GM18858 (cell line): ENCODE results near the gene PTPRCAP.
"Not testable (repeated sequence)": the region's sequence is repeated elsewhere in the genome, so short reads cannot be mapped to it uniquely, and the experiment has no call there.

Experiments used
- ATAC-seq: cut with Tn5 transposase; IDR thresholded peaks from one replicate; pipeline ENCODE4 v1.9.1; 2021; ENCODE audit not compliant: unreplicated experiment

Gene PTPRCAP

GRCh38 chr11:67437082-67437808, at the start of gene PTPRCAP:
PTPRCAP (minus strand) TSS chr11:67437682; CDS start chr11:67437619, 63 bp downstream.
- no peak for ATAC-seq

- ATAC-seq = no peak
Measured at GRCh38 chr11:67486481-67487195, 49.2 kb upstream of the PTPRCAP start.

- not testable (repeated sequence) for ATAC-seq
Measured at GRCh38 chr11:67485873-67486361, 48.4 kb upstream of the PTPRCAP start.

GRCh38 chr11:67484847-67485311, 47.4 kb upstream of the PTPRCAP start:
- no peak for ATAC-seq

DNA sequence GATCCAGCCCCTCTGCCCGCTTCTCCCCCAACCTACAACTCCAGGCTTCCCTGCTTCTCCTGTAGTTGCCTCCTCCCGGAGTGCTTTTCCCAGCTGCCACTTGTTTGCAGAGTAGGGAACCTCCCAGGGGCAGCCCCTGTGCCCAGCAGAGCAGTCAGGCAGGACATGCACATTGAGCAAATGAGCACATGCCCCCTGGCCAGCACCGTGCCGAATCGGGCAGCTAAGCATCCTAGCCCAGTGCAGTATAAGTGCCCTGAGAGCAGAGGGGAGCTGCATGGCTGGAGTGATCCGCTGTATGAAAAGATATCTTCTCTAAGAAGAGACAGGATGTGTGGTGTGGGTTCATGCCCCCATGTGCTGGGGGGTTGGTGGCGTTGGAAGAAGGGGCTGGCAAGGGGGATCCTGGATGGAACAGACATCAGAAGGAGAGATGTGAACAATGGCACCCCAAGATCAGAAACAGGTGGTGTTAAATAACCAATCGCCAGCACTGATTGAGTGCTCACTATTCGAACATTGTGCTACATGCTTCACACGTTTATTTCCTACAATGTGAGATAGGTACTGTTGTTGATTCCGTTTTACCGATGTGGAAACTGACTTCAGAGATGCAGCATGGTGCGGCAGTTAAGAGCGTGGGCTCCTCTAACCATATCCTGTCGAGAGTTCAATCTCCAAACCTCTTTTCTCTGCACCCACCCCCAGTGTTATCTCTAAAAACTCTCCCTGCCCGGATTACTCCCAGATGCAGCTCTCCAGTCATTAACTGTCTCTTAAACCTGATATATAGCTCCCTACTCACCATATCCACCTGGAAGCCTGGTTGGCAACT, 46.6 kb upstream of the PTPRCAP start:
- no peak for ATAC-seq

- peak; percentile 54 for ATAC-seq
Measured at GRCh38 chr11:67482827-67483798, 45.6 kb upstream of the PTPRCAP start, which contains the start of gene AIP. AIP (plus strand) TSS chr11:67483026; CDS start chr11:67483159, 133 bp downstream.

GRCh38 chr11:67482275-67482826, 44.9 kb upstream of the PTPRCAP start:
- no peak for ATAC-seq

DNA sequence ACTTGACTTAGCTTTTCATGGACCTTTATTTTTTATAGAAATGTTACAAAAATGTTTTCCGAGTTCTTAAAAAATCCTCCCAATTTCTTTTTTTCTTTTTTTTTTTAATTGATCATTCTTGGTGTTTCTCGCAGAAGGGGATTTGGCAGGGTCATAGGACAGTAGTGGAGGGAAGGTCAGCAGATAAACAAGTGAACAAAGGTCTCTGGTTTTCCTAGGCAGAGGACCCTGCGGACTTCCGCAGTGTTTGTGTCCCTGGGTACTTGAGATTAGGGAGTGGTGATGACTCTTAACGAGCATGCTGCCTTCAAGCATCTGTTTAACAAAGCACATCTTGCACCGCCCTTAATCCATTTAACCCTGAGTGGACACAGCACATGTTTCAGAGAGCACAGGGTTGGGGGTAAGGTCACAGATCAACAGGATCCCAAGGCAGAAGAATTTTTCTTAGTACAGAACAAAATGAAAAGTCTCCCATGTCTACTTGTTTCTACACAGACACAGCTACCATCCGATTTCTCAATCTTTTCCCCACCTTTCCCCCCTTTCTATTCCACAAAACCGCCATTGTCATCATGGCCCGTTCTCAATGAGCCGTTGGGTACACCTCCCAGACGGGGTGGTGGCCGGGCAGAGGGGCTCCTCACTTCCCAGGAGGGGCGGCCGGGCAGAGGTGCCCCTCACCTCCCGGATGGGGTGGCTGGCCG, 40.0 kb upstream of the PTPRCAP start:
- ATAC-seq = not testable (repeated sequence)

GRCh38 chr11:67476692-67477091, 39.2 kb upstream of the PTPRCAP start:
- ATAC-seq = not testable (repeated sequence)

DNA sequence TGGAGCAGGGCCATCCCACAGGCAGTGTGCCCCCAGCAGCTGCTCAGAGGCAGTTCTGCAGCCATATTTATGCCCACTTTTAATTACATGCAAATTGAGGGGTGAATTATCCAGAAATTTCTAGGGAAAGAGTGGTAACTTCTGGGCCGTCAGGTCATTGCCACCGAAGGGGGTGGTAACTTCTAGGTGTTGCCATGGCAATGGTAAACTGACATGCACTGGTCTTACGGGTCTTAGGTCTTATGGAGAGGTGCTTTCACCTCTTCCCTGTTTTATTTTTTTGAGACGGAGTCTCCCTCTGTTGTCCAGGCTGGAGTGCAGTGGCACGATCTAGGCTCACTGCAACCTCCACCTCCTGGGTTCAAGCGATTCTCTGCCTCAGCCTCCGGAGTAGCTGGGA, 35.4 kb upstream of the PTPRCAP start:
- ATAC-seq = no peak

DNA sequence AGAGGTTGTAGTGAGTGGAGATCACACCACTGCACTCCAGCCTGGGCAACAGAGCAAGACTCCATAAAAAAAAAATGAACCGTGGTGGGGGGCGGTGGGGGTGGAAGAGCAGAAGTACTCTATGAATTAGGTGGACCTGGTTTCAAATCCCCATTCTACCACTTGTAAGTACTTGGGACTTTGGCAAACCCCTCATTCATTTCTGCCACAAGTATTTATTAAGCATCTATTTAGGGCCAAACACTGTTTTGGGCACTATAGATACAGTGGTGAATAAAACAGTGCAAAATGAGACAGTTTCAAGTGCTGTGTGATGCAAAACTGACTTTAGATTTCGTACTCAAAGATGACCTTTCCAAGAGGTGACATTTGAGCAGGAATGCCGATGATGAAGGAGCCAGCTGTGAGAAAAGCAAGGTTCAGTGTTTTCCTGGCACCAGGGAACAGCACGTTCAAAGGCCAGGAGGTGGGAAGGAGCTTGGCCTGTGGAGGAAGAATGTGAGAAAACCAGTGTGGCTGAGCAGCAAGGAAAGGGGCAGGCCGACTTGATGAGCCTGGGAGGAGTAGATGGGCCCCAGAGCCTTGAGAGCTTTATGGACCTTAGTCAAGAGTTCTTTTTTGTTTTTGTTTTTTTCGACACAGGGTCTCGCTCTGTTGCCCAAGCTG, 33.0 kb upstream of the PTPRCAP start:
- ATAC-seq = no peak

- ATAC-seq = no peak
Measured at GRCh38 chr11:67469508-67469811, 32.0 kb upstream of the PTPRCAP start.

DNA sequence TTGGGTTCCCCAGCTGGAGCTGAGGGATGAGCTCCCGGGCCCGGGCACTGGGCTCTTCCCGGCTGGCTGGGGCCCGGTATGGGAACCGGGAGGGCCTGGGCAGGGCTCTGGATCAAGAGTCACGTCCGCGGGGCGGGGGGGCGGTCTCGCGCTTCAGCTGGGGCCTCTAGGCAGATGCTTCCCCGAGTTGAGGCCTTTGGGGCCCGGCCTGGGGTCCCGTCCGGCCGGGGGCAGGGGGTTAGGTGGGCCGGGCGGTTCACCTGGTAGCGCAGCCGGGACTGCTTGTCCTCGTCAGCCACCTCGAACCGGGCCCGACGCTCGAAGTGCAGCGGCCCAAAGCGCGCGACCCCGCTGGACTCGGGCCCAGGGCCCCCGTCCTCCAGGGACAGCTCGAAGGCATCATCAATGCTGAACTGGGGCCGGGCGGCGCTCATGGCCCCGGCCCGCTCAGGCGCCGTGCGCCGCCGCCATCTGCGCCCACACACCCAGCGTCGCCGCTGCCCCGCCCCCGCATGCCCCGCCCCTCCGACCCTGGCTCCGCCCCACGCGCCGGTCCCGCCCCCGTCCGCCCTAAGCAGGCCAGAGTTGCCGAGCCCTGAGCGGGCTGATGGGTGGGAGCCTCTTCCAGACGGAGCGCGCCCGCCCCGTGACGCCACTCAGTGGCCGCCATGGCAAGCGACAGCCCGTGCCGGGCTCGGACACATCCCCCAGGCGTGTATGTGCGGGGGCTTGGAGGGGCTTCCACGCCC, 31.5 kb upstream of the PTPRCAP start, which contains the start of gene TMEM134:
Gene TMEM134 (minus strand): TSS at position 493 of the 749 bp plus-strand sequence. CDS start 59 bp downstream, at position 434.
- peak; percentile 39 for ATAC-seq

- no peak for ATAC-seq
Measured at GRCh38 chr11:67468456-67468758, 30.9 kb upstream of the PTPRCAP start.

DNA sequence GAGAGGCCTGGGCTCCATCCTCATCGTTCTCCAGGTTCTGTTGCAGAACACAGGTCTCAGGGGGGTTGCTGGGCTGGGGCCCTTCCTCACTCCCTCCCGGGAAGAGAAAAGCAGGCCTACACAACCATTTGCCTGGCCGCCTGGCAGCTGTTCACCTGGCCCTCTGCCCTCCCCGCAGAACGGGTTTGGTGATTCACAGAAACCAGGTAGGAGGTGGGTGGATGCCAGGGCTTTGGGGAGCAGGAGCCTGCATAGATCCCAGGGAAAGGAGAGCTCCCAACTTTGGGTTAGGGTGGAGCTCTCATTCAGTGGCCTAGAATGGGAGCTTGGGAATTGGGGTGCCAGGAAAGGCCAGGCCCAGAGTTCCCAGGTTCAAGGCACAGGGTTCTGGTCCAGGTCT, 30.6 kb upstream of the PTPRCAP start:
- no peak for ATAC-seq

DNA sequence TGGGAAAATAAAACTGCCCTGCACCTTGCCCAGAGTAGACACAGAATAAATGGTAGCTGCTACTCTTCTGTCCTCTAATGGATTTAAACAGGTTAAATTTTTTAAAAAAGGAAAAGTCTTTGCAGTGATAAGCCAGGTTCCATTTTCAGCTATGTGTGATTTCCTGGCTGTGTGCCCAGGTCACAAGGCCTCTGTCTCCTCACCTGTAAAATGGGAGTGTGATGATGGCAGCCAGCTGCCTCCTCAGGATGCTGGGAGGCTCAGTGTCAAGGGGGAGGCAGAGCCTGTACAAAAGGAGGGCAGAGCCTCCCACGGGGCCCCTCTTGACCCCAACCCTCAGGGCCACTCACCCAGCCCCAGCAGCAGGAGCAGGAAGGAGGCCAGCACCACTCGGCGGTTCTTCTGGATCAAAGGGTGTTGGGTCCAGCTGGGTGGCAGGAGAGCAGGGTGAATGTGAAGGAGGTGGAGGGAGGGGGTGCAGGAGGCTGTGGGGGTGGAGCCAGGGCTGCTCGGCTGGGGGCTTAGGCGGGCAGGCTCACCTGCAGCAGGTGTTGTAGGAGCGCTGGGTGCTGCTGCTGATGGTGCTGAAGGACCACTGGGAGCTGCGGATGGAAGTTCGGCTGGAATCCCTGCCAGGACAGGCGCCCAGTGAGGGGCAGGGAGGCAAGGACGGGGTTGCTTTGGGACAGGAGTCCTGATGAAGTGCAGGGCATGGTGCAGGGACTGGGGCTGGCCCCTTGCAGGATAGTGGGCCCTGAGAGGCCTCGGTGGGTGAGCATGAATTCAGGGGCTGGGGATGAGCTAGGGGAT, 29.7 kb upstream of the PTPRCAP start:
- no peak for ATAC-seq

GRCh38 chr11:67466367-67466766, 28.9 kb upstream of the PTPRCAP start:
- no peak for ATAC-seq
